Lower leg skin (tissue), 3 donors: ENCODE measurements around the gene CSNK1A1.

Source experiments
- POLR2A ChIP-seq, 2 donors: fragments of 450-650 bp; IDR thresholded peaks; one replicate each; pipeline ENCODE4 v1.6.1; 2016 to 2017; ENCODE audit warnings: antibody characterized with exemption in 2 of 2, mild to moderate bottlenecking in 1 of 2, moderate library complexity in 1 of 2
- TF ChIP-seq, protein P1 (sequence below), 3 donors: fragments of 450-650 bp; IDR thresholded peaks; one replicate each; pipeline ENCODE4 v1.5.1; 2016; ENCODE audit warnings: antibody characterized with exemption in 3 of 3, mild to moderate bottlenecking in 3 of 3, moderate library complexity in 2 of 3

DNA sequence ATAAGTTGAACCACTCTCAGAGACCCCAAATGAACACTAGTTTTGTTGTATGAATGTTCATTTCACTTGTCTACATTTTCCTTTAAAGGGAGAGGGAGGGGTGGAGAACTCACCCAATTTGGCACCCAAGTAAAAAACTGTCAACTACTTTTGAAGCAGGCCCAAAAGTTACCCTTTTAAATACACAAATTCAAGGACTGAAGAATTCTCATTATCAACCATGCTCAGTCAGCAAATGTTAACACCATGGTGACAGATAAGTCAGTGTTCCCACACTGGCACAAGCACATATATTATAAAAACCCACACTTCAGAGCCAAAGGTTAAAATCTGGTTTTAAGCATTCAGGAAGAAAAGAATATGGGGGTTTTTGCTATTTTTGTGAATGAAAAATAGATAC is 31.6 kb downstream of the CSNK1A1 start:
- no peak for TF ChIP-seq POLR2A (IDR thresholded peaks at IDR 0.05)
- TF ChIP-seq, protein P1, sequence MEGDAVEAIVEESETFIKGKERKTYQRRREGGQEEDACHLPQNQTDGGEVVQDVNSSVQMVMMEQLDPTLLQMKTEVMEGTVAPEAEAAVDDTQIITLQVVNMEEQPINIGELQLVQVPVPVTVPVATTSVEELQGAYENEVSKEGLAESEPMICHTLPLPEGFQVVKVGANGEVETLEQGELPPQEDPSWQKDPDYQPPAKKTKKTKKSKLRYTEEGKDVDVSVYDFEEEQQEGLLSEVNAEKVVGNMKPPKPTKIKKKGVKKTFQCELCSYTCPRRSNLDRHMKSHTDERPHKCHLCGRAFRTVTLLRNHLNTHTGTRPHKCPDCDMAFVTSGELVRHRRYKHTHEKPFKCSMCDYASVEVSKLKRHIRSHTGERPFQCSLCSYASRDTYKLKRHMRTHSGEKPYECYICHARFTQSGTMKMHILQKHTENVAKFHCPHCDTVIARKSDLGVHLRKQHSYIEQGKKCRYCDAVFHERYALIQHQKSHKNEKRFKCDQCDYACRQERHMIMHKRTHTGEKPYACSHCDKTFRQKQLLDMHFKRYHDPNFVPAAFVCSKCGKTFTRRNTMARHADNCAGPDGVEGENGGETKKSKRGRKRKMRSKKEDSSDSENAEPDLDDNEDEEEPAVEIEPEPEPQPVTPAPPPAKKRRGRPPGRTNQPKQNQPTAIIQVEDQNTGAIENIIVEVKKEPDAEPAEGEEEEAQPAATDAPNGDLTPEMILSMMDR (IDR thresholded peaks at IDR 0.05), result no peak
